NCI-H187 (cell line): ENCODE measurements around the gene CCDC107.

Experiments used
- DNase-seq, 2 experiments: peaks; one replicate each; lab custom pipeline; 2025; lab: John Stamatoyannopoulos, UW

CCDC107 gene

GRCh38 chr9:35660966-35661415, 2.9 kb downstream of the CCDC107 start:
- DNase-seq: no peak

GRCh38 chr9:35661756-35662350, 3.8 kb downstream of the CCDC107 start:
- DNase-seq: no peak

- no peak for DNase-seq
Observed at GRCh38 chr9:35662437-35662836, 4.3 kb downstream of the CCDC107 start.

GRCh38 chr9:35664531-35665470, 6.7 kb downstream of the CCDC107 start, which contains the start of gene ARHGEF39:
Gene ARHGEF39, minus strand, starts transcription at chr9:35665195. Its CDS starts 26 bp downstream, at chr9:35665169.
- DNase-seq: peak; percentile 49 to 58

- DNase-seq: no peak
Observed at GRCh38 chr9:35665471-35665818, 7.4 kb downstream of the CCDC107 start.

GRCh38 chr9:35666045-35666444, 8.0 kb downstream of the CCDC107 start:
- DNase-seq: no peak

- no peak for DNase-seq
Observed at GRCh38 chr9:35666549-35666948, 8.5 kb downstream of the CCDC107 start.

GRCh38 chr9:35667939-35668338, 9.8 kb downstream of the CCDC107 start:
- DNase-seq: no peak

- no peak for DNase-seq
Observed at GRCh38 chr9:35669331-35670145, 11.4 kb downstream of the CCDC107 start.

- DNase-seq: no peak
Observed at GRCh38 chr9:35673132-35674024, 15.3 kb downstream of the CCDC107 start, which contains the start of gene CA9. Gene CA9, plus strand, starts transcription at chr9:35673928. Its CDS starts 32 bp downstream, at chr9:35673960.

- no peak for DNase-seq
Observed at GRCh38 chr9:35674025-35674361, 15.9 kb downstream of the CCDC107 start.

GRCh38 chr9:35675204-35675603, 17.1 kb downstream of the CCDC107 start:
- no peak for DNase-seq

- DNase-seq: no peak
Observed at GRCh38 chr9:35675732-35676392, 17.8 kb downstream of the CCDC107 start.

- DNase-seq: no peak
Observed at GRCh38 chr9:35679091-35679490, 21.0 kb downstream of the CCDC107 start.

- DNase-seq: no peak
Observed at GRCh38 chr9:35679766-35680330, 21.8 kb downstream of the CCDC107 start.

- DNase-seq: no peak
Observed at GRCh38 chr9:35680331-35681105, 22.4 kb downstream of the CCDC107 start.

- DNase-seq: no peak
Observed at GRCh38 chr9:35681341-35682002, 23.4 kb downstream of the CCDC107 start.

- no peak for DNase-seq
Observed at GRCh38 chr9:35682051-35682450, 24.0 kb downstream of the CCDC107 start.
